Gastrocnemius medialis (tissue), 4 donors: Measurements from ENCODE around the gene TCERG1L.

Source experiments
- CTCF ChIP-seq, 5 experiments: fragments of 450-650 bp in 3 of 5; fragments of 200-600 bp in 2 of 5; sonication (generic) in 2 of 5; IDR thresholded peaks in 4 of 5; conservative IDR thresholded peaks in 1 of 5; 1 replicate in 4 of 5; 2 replicates in 1 of 5; pipeline ENCODE4 v1.5.1; 2016 to 2019; ENCODE audit warnings: antibody characterized with exemption in 5 of 5, mild to moderate bottlenecking in 3 of 5, moderate library complexity in 3 of 5
- POLR2A ChIP-seq, 2 donors: fragments of 450-650 bp; IDR thresholded peaks; one replicate each; pipeline ENCODE4 v1.6.1; 2017; ENCODE audit warnings: antibody characterized with exemption in 2 of 2, mild to moderate bottlenecking in 2 of 2, moderate library complexity in 2 of 2

- TF ChIP-seq CTCF (IDR thresholded peaks at IDR 0.05 in 4 of 5, conservative IDR thresholded peaks at IDR 0.05 in 1 of 5) (no peak), POLR2A (IDR thresholded peaks at IDR 0.05) (no peak)
Observed at GRCh38 chr10:131112691-131113090, 198.8 kb downstream of the TCERG1L start.
